GM18526 (cell line): ENCODE data around the gene TMEM131.

ENCODE experiments used
- POLR2A ChIP-seq: IDR thresholded peaks from 3 replicates; pipeline ENCODE4 v1.6.1; 2011; ENCODE audit not compliant: insufficient read length; ENCODE audit errors: extremely low read depth

Gene TMEM131

GRCh38 chr2:97952357-97952756, 43.4 kb downstream of the TMEM131 start:
- no peak for TF ChIP-seq POLR2A

GRCh38 chr2:97951155-97951680, 44.5 kb downstream of the TMEM131 start:
- no peak for TF ChIP-seq POLR2A

- TF ChIP-seq POLR2A = no peak
These were observed 45.2 kb downstream of the TMEM131 start for GRCh38 chr2:97950329-97951154.

- TF ChIP-seq POLR2A = no peak
These were observed 46.8 kb downstream of the TMEM131 start for GRCh38 chr2:97948926-97949325.

- TF ChIP-seq POLR2A = no peak
These were observed 50.0 kb downstream of the TMEM131 start for GRCh38 chr2:97945791-97946190.

GRCh38 chr2:97936881-97937280, 58.9 kb downstream of the TMEM131 start:
- no peak for TF ChIP-seq POLR2A

DNA sequence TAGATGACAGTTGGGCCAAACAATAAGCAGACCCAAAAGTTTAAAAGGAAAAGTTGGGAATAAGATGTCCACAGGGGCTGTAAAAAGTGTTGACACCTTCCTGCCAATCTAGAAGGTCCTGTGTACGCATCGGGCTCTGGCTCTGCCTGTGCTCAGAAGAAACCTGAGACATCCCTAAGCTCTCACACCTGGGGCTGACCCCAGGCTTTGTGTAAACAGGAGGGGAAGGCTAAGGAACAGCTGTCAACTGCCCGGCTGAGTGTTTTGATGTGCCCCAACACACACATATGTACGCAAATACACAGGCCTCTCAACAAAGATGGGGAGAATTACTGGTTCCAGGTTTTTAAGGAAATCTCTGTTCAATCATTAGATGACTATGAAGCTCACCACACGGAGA, 59.5 kb downstream of the TMEM131 start:
- no peak for TF ChIP-seq POLR2A

DNA sequence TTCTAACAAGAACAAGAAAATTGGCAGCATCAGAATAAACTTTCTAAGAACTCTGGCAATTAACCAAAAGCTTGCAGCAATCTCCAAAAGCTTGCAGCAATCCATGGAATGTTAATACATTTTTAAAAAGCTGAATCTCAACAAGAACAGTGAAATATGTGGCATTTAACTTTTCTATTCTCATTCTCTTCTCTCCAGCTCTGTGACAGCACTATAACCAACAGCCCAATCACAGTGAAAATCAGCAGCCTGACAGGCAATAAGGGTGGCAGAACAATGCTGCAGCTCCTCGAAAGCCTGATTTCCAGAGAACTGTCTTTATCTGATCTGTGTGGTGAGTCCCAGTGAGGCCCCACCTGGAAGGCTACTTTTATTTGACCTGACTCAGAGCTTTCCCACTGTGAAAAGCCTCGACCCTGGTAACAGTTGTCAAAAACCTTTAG, 60.0 kb downstream of the TMEM131 start:
- TF ChIP-seq POLR2A = no peak

DNA sequence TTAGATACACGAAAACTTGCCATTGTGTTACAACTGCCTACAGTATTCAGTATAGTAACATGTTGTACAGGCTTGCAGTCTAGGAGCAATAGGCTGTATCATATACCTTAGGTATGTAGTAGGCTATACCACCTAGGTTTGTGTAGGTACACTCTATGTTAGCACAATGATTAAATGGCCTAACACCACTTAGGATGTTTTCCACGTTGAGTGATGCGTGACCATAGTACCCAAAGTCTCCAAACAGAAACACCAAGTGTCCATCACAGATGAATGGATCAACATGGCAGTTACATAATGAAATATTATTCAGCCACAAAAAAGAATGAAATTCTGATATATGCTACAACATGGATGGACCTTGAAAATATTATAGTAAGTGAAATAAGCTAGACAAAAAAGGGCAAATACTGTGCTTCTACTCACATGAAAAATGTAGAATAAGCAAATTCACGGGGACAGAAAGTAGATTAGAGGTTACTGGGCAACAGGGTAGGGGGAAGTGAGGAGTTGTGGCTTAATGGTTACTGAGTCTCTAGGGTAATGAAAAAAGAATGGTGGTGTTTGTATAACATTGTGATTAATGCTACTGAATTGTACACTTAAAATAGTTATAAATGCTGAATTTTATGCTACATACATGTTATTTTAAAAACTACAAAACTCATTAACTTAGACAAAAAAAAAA, 62.6 kb downstream of the TMEM131 start:
- no peak for TF ChIP-seq POLR2A

- TF ChIP-seq POLR2A = no peak
These were observed 63.9 kb downstream of the TMEM131 start for GRCh38 chr2:97931858-97932225.

- TF ChIP-seq POLR2A = no peak
These were observed 64.5 kb downstream of the TMEM131 start for GRCh38 chr2:97931118-97931857.

DNA sequence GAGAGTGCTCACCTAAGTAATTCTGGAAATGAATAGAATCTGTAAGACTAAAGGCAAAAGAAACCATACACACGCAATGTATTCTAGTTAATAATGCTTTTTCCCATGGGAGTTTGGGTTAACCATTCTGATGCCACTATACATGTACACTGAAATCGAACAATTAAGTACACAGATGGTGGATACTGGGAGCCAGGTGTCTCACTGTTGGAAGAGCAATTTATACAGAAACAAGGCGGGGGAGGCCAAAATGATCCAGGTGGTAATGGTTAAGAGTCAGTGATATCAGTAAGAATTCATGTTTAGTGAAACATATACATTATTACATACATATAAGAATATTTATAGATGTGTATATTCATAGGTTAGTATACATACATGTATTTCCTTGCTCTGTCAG, 67.2 kb downstream of the TMEM131 start:
- no peak for TF ChIP-seq POLR2A

- no peak for TF ChIP-seq POLR2A
These were observed 68.8 kb downstream of the TMEM131 start for GRCh38 chr2:97926946-97927345.

GRCh38 chr2:97924194-97924593, 71.6 kb downstream of the TMEM131 start:
- TF ChIP-seq POLR2A = no peak

DNA sequence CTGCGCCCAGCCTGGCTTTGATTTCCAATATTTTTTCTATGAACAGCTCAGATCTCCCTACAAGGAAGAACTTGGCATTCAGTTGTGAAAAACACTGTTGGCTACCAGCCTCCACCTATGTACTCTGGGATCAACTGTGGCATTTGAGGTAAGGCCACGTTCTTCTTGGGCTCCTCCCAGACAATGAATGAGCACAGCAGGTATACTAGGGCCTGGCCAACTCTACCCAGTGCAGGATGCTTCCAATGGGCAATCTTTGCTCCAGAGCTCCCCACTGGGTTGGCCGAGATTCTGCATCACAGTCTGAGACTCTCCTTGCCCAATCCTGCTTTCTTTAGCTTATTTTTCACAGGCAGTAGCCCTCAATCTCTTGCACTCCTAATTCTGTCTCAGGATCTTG, 75.9 kb downstream of the TMEM131 start:
- TF ChIP-seq POLR2A = no peak

DNA sequence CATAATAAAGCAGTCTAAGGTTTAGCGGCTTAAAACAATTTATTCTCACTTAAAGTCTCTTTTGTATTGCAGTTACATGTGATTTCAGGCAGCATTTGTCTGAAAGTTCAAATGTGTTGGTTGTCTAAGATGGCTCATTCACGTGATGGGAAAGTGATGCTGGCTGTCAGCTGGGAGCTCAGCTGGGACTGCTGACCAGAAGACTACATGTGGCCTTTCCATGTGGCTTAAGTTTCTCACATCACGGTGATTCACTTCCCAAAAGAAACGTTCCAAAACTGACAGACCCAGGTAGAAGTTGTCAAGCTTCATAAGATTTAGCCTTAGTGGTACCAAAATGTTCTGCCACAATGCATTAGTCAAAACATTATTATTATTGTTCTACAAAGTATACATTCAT, 76.9 kb downstream of the TMEM131 start:
- no peak for TF ChIP-seq POLR2A

- no peak for TF ChIP-seq POLR2A
These were observed 81.0 kb downstream of the TMEM131 start for GRCh38 chr2:97914691-97915213.
